NB4 (cell line): ENCODE data around the gene TNPO1.

ENCODE experiments used
- CTCF ChIP-seq: IDR thresholded peaks from one replicate; pipeline ENCODE4 v1.5.1; 2012; ENCODE audit warnings: low read depth, low read length
- MAX ChIP-seq: IDR thresholded peaks from 2 replicates; pipeline ENCODE4 v1.6.1; 2011; ENCODE audit warnings: low read depth, low read length
- MYC ChIP-seq: IDR thresholded peaks from 2 replicates; pipeline ENCODE4 v1.6.1; 2011; ENCODE audit warnings: low read depth, low read length
- POLR2A ChIP-seq: IDR thresholded peaks from 2 replicates; pipeline ENCODE4 v1.6.1; 2011; ENCODE audit warnings: mild to moderate bottlenecking; ENCODE audit not compliant: insufficient read length; ENCODE audit errors: extremely low read depth

GRCh38 chr5:72785801-72786200, 30.7 kb upstream of the TNPO1 start:
- TF ChIP-seq POLR2A = no peak
- no peak for TF ChIP-seq CTCF
- TF ChIP-seq MAX = no peak
- TF ChIP-seq MYC = no peak
